ENCODE measurements around the gene TRAPPC10. TPM values are rescaled to one million over a fixed set of nuclear protein-coding genes. Genes with fewer than 3 reads are reported as not detected.

Gene TRAPPC10
- total and polyA plus RNA-seq, 4 donors = 7.7 to 43.5 (median 29.7) TPM

DNA sequence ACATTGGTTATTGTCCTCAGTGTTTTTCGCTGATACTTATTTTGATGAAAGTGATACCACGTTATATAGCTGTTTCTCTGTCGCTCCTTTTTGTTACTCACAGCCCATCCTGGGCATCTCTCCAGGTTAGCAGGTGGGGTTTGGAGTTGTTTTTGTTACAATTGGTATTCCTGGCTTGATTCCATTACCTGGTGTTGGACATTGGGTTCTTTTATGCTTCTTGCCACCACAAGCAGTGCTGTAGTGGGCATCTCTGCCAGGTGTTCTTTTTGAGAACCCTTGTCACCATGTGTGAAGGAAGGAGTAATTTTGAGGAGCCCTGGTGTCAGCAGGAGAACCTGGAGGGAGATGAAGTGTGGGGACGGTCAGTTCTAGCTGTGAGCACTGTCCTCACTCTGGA, 47.6 kb downstream of the TRAPPC10 start:
- TF ChIP-seq, protein P1, sequence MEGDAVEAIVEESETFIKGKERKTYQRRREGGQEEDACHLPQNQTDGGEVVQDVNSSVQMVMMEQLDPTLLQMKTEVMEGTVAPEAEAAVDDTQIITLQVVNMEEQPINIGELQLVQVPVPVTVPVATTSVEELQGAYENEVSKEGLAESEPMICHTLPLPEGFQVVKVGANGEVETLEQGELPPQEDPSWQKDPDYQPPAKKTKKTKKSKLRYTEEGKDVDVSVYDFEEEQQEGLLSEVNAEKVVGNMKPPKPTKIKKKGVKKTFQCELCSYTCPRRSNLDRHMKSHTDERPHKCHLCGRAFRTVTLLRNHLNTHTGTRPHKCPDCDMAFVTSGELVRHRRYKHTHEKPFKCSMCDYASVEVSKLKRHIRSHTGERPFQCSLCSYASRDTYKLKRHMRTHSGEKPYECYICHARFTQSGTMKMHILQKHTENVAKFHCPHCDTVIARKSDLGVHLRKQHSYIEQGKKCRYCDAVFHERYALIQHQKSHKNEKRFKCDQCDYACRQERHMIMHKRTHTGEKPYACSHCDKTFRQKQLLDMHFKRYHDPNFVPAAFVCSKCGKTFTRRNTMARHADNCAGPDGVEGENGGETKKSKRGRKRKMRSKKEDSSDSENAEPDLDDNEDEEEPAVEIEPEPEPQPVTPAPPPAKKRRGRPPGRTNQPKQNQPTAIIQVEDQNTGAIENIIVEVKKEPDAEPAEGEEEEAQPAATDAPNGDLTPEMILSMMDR (IDR thresholded peaks at IDR 0.05; ENCODE audit: control extremely low read depth, extremely low read depth) = no peak
- DNase-seq (no peak), ATAC-seq (ENCODE audit: insufficient read depth, low FRiP score) (no peak)
- H3K4me1 ChIP-seq (ENCODE audit: control insufficient read depth in 5 of 5, insufficient read depth in 5 of 5, low read length in 5 of 5) = no peaks in the 10 kb centered on the region
- no peak overlapping the region for H3K27ac ChIP-seq (ENCODE audit: low read depth in 1 of 2, low read length in 1 of 2)
- H3K9me3 ChIP-seq (ENCODE audit: control insufficient read depth in 4 of 4, insufficient read depth in 3 of 4, low read length in 3 of 4) = no peaks in the 10 kb centered on the region
- no peak overlapping the region for H3K9ac ChIP-seq (ENCODE audit: insufficient read depth in 1 of 2, low read length in 2 of 2)
- no peaks in the 10 kb centered on the region for H3K27me3 ChIP-seq (ENCODE audit: control insufficient read depth in 3 of 3, insufficient read depth in 3 of 3, low read length in 2 of 3)
- peaks cover 7 to 34% (median 15%) of the 10 kb centered on the region in 4 donors for H3K36me3 ChIP-seq (ENCODE audit: control insufficient read depth in 4 of 4, insufficient read depth in 4 of 4, low read length in 4 of 4)
- 95 to 96% methylated on average over 4 of the region's 4 CpGs for WGBS, 2 donors
- no peak overlapping the region for H3K4me3 ChIP-seq

DNA sequence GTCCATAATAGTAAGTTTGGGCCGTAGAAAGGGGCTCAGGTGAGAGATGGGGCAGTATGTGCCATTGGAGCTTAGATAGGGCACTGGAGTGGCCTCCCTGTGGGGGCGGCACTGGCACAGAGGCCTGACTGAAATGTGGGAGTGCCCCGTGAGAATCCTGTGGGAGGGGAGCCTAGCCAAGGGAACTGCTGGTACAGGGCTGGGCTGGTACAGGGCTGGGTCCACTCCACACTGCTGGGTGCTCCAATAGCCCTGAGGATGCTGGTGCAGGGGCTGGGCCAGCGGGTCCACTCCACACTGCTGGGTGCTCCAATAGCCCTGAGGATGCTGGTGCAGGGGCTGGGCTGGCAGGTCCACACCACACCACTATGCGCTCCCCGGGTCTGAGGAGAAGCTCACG, 50.3 kb downstream of the TRAPPC10 start:
- no peak for ATAC-seq (ENCODE audit: insufficient read depth, low FRiP score)
- H3K36me3 ChIP-seq (ENCODE audit: control insufficient read depth in 4 of 4, insufficient read depth in 4 of 4, low read length in 4 of 4) = peaks cover 7 to 28% (median 14%) of the 10 kb centered on the region in 4 donors

DNA sequence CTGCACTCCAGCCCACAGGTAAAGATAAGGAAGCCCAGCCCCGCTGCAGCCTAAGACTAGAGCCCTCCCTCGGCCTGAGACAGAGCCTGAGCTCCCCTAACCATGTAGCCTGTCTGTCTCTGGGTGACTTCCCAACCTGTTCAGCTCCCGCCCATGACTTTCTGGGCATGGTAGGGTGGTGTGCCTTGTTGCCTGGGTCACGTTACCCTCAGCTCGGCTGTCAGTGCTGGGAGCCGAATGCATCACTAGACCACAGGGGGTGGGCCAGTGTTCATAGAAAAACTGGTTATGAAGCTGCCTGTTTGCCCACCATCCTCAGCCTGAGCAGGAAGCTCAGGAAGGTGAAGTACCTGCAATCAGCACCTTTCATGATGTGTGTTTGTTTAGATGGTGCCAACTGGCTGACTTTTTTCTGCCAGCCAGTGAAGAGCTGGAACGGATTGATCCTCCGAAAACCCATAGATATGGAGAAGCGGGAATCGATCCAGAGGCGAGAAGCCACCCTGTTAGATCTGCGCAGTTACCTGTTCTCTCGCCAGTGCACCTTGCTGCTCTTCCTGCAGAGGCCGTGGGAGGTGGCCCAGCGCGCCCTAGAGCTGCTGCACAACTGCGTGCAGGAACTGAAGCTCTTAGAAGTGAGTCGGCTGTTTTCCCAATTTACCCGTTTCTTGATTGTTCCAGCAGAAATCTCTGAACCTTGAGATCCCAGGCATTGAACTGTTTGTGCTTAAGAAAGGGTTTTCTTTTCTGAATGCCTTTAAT, 51.2 kb downstream of the TRAPPC10 start:
- Histone ChIP-seq H3K9me3 (ENCODE audit: control insufficient read depth in 4 of 4, insufficient read depth in 3 of 4, low read length in 3 of 4) (no peaks in the 10 kb centered on the region), H3K36me3 (ENCODE audit: control insufficient read depth in 4 of 4, insufficient read depth in 4 of 4, low read length in 4 of 4) (peaks cover 7 to 29% (median 14%) of the 10 kb centered on the region in 4 donors), H3K4me3 (no peak overlapping the region), H3K27ac (ENCODE audit: low read depth in 1 of 2, low read length in 1 of 2) (no peak overlapping the region), H3K4me1 (ENCODE audit: control insufficient read depth in 5 of 5, insufficient read depth in 5 of 5, low read length in 5 of 5) (no peaks in the 10 kb centered on the region), H3K27me3 (ENCODE audit: control insufficient read depth in 3 of 3, insufficient read depth in 3 of 3, low read length in 2 of 3) (no peaks in the 10 kb centered on the region), H3K9ac (ENCODE audit: insufficient read depth in 1 of 2, low read length in 2 of 2) (peak overlapping the region in 1 of 2 donors; percentile 16)
- 92 to 95% methylated on average over 19 of the region's 19 CpGs for WGBS, 2 donors
- ATAC-seq (ENCODE audit: insufficient read depth, low FRiP score) (no peak), DNase-seq (no peak)
- TF ChIP-seq, protein P1 (IDR thresholded peaks at IDR 0.05; ENCODE audit: control extremely low read depth, extremely low read depth) = no peak

More for the DNA sequence above, 50.3 kb downstream of the TRAPPC10 start:
- H3K9me3 ChIP-seq (ENCODE audit: control insufficient read depth in 4 of 4, insufficient read depth in 3 of 4, low read length in 3 of 4) = no peaks in the 10 kb centered on the region
- TF ChIP-seq, protein P1 (IDR thresholded peaks at IDR 0.05; ENCODE audit: control extremely low read depth, extremely low read depth) = no peak
- H3K27ac ChIP-seq (ENCODE audit: low read depth in 1 of 2, low read length in 1 of 2) = no peak overlapping the region
- no peaks in the 10 kb centered on the region for H3K27me3 ChIP-seq (ENCODE audit: control insufficient read depth in 3 of 3, insufficient read depth in 3 of 3, low read length in 2 of 3)
- H3K4me1 ChIP-seq (ENCODE audit: control insufficient read depth in 5 of 5, insufficient read depth in 5 of 5, low read length in 5 of 5) = no peaks in the 10 kb centered on the region
- WGBS, 2 donors = 93 to 98% methylated on average over 7 of the region's 7 CpGs
- no peak overlapping the region for H3K9ac ChIP-seq (ENCODE audit: insufficient read depth in 1 of 2, low read length in 2 of 2)
- DNase-seq = no peak
- no peak overlapping the region for H3K4me3 ChIP-seq
